ENCODE results near the gene ABHD15.

Gene ABHD15

DNA sequence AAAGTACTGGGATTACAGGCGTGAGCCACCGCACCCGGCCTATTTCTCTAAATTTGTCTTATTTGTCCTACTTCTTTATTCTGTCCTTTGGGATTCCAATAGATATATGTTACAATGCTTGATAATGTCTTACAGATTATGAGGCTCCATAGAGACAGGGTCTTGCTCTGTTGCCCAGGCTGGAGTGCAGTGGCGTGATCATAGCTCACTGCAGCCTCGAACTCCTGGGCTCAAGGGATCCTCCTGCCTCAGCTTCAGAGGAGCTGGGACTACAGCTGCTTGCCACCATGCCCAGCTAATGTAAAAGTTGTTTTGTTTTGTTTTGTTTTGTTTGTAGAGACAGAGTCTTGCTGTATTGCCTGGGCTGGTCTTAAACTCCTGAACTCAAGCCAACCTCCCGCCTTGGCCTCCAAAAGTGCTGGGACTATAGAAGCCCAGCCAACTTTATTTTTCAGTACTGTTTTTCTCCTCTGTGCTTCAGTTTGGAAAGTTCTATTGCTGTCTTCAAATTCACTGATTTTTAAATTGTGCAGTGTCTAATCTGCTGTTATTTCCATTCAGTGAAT lies 36.4 kb upstream of the ABHD15 start:
- TF ChIP-seq, protein P1, sequence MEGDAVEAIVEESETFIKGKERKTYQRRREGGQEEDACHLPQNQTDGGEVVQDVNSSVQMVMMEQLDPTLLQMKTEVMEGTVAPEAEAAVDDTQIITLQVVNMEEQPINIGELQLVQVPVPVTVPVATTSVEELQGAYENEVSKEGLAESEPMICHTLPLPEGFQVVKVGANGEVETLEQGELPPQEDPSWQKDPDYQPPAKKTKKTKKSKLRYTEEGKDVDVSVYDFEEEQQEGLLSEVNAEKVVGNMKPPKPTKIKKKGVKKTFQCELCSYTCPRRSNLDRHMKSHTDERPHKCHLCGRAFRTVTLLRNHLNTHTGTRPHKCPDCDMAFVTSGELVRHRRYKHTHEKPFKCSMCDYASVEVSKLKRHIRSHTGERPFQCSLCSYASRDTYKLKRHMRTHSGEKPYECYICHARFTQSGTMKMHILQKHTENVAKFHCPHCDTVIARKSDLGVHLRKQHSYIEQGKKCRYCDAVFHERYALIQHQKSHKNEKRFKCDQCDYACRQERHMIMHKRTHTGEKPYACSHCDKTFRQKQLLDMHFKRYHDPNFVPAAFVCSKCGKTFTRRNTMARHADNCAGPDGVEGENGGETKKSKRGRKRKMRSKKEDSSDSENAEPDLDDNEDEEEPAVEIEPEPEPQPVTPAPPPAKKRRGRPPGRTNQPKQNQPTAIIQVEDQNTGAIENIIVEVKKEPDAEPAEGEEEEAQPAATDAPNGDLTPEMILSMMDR (IDR thresholded peaks at IDR 0.05; ENCODE audit: low read depth, low read length): no peak
- H3K4me3 ChIP-seq (replicated peaks in 1 of 2; ENCODE audit: low read depth in 2 of 2, low read length in 2 of 2): no peak overlapping the region
- DNase-seq (ENCODE audit: low read depth in 2 of 2): no peak

- DNase-seq (ENCODE audit: low read depth in 2 of 2): no peak
- TF ChIP-seq, protein P1 (IDR thresholded peaks at IDR 0.05; ENCODE audit: low read depth, low read length): no peak
- no peak overlapping the region for H3K4me3 ChIP-seq (replicated peaks in 1 of 2; ENCODE audit: low read depth in 2 of 2, low read length in 2 of 2)
Measured at GRCh38 chr17:29597361-29598172, 30.7 kb upstream of the ABHD15 start.

DNA sequence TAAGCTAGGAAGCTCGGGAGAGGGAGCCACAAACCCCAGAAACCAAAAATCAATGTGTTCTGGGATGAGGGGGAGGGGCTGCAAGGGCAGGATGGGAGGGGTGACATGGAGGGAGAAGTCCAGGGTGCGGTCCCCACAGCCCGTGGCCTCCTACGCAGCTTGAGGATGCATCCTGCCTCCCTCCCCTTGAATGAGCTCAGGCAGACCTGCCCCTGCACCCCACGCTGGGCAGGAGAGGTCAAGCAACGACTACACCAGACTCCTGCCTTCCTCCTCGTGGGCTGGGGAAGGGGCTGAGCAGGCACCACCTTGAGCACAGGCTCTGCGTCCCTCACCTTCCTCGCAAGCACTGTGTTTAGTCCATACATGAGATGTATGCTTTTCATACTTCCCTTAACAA lies 30.0 kb upstream of the ABHD15 start:
- H3K4me3 ChIP-seq (replicated peaks in 1 of 2; ENCODE audit: low read depth in 2 of 2, low read length in 2 of 2): no peak overlapping the region
- TF ChIP-seq, protein P1 (IDR thresholded peaks at IDR 0.05; ENCODE audit: low read depth, low read length): no peak
- no peak for DNase-seq (ENCODE audit: low read depth in 2 of 2)

- TF ChIP-seq, protein P1 (IDR thresholded peaks at IDR 0.05; ENCODE audit: low read depth, low read length): no peak
- H3K4me3 ChIP-seq (replicated peaks in 1 of 2; ENCODE audit: low read depth in 2 of 2, low read length in 2 of 2): no peak overlapping the region
- no peak for DNase-seq (ENCODE audit: low read depth in 2 of 2)
Measured at GRCh38 chr17:29595943-29596774, 29.3 kb upstream of the ABHD15 start.

DNA sequence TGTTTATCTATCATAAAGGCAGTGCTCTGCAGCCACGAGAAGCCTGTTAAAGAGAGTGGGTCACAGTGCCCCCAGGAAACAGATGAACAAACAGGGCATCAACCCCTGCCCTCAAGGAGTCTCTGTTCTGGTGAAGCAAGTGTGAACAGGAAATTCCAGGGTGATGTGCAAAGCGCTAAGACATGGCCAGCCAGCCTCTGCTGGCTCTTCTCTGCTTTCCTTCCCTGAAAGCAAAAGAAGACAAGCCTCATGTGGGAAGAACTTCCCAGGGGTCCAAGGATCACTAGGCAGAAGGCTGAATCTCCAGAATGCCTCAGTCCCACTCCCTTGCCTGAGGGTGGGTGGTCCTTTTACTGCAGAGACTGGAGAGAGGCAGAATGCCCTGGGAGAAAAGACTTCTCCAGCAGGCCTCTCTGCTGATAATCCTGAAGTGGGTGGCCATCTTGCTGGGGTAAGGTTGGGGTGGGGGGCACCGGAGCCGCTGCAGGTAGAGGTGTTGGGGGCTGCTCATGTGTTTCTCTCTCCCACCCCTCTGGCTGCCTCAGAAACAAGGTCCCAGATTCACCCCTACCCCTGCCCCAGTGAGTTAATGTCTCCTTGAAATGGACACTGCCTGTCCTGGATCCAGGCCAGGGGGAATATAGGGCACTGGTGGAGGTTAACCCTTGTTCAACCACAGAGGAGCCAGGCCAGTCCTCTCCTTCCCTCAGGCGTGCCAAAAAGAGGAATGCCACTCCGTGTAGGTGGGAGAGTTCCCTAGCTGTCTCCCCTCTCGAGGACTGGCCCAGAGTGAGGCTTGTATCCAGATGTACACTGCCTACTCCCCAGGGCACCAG lies 28.5 kb upstream of the ABHD15 start:
- TF ChIP-seq, protein P1 (IDR thresholded peaks at IDR 0.05; ENCODE audit: low read depth, low read length): no peak
- no peak overlapping the region for H3K4me3 ChIP-seq (replicated peaks in 1 of 2; ENCODE audit: low read depth in 2 of 2, low read length in 2 of 2)
- DNase-seq (ENCODE audit: low read depth in 2 of 2): no peak

GRCh38 chr17:29594519-29595090 lies 27.8 kb upstream of the ABHD15 start:
- H3K4me3 ChIP-seq (replicated peaks in 1 of 2; ENCODE audit: low read depth in 2 of 2, low read length in 2 of 2): no peak overlapping the region
- TF ChIP-seq, protein P1 (IDR thresholded peaks at IDR 0.05; ENCODE audit: low read depth, low read length): no peak
- DNase-seq (ENCODE audit: low read depth in 2 of 2): no peak
